ENCODE results near the gene LY86.

Gene LY86

DNA sequence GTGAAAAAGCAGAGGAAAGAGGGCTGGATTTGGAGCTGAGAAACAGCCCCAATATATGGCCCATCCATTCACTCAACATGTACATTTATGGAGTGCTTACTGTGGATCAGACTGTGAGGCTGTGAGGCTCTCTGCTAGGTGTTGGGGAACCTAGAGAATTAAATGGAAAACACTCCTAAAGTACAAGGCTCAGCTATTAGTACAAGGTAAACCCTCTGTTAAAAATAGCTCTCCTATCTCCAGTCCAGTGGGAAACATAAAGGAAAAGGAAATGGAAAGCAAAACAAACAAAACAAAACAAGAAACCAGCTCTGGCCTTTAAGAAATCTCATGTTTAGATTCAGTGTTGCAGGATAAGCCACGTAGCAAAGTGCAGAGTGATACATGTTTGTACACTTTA, 35.0 kb downstream of the LY86 start:
- no peak for DNase-seq (ENCODE audit: low read depth)

DNA sequence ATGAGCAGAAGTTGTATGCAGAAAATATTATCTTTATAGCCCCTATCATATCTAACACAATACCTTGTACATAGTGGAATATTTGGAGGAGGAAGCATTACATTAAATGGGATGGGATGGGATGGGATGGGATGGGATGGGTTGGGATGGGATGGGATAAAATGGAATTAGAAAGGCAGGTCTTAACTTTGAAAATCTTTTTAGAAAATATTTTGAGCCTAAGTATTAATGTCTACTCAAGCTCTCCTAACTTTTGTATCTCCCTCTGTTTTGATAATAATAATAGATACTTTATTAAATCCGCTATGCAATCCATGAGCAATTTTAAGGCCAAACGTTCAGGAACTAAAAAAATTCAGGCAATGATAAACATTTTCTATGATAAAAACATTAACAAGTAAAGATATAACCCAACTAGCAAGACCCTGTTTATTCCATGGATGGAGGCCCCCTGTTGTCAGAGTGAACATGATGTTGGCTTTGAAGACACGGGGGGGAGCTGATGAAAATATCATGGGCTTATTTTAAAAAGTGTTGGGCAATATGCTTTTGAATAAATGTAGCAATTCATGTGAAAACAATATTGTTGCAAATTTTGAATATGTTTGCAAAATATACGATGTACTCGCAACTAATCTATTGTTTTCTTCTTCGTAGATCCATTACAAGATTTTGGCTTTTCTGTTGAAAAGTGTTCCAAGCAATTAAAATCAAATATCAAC, 35.9 kb downstream of the LY86 start:
- DNase-seq (ENCODE audit: low read depth): no peak

DNA sequence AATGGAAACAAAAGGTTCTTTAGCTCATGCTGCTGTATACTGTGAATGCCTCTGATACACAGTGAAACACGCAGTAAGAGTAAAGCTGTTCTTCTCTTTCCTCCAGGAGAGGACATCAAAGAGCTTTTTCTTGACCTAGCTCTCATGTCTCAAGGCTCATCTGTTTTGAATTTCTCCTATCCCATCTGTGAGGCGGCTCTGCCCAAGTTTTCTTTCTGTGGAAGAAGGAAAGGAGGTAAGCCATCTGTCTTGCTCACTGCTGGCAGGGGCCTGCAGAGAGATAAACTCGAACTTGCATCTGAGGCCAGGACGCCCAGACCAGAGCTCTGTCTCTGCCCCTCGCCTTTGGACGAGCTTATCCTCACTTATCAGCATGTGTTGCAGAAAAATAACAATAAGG, 37.7 kb downstream of the LY86 start:
- no peak for DNase-seq (ENCODE audit: low read depth)

DNA sequence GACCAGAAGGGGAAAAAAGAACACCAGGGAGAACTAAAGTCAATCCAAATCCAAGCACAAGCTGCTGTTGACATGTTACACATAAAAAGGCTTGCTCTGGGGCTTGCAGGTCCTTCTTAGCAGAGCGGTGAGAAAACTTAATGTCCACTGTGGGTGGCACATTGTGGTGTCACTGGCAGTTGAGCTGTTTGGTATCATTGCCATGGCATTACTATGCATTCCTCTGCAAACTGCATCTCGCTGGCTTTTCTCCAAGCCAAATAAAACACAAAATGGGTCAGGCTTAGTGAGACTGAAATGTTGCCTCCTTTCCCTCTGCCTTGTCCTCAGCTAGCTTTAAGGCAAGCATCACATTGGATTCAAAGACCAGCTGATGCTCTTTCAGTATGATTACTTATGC, 40.9 kb downstream of the LY86 start:
- no peak for DNase-seq (ENCODE audit: low read depth)

DNA sequence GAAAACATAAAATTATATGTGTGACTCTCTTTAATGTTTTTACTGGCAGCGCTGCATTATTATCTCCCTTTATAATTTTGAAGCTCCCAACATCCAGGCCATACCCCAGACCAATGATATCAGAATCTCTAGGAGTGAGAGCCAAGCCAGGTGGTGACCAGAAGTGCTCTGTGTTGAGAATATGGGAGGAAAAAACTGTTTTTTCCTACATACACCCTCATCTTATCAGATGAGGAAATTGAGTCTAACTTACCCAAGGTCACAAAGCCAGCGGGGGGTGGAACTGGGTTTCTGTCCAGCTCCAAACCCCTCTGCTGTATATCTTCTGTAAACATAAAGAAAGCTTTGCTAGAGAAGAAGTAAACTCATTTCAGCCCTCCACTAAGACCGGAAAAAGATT, 42.5 kb downstream of the LY86 start:
- no peak for DNase-seq (ENCODE audit: low read depth)

DNA sequence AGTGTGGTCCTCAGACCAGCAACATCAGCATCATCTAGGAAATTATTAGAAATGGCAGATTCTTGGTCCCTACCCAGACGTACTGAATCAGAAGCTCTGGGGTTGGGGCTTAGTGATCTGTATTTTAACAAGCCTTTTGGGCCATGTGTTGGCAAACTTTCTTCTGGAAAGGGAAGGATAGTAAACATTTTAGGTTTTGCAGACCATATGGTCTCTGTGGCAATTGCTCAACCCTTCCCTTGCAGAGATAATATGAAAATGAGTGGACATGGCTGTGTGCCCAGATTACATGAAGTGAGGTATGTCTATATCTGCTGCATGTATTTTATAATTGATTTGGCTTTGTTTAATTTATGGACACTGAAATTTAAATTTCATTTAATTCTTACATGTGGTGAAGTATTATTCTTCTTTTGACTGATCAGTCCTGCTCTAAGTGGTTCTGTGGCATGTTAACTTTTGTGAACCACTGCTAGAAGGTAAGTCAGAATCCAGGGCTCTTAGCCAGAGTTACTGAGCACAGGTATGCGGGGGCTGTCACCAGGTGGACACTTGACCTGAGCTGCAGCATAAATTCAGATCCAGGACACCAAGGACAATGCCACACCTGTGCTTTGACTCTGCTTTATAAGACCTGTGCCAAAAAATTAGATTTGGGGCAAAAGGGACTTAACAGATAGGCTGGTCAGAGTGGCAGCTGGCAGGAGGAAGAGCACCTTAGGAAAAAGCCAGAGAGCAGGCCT, 43.2 kb downstream of the LY86 start:
- DNase-seq (ENCODE audit: low read depth): no peak

DNA sequence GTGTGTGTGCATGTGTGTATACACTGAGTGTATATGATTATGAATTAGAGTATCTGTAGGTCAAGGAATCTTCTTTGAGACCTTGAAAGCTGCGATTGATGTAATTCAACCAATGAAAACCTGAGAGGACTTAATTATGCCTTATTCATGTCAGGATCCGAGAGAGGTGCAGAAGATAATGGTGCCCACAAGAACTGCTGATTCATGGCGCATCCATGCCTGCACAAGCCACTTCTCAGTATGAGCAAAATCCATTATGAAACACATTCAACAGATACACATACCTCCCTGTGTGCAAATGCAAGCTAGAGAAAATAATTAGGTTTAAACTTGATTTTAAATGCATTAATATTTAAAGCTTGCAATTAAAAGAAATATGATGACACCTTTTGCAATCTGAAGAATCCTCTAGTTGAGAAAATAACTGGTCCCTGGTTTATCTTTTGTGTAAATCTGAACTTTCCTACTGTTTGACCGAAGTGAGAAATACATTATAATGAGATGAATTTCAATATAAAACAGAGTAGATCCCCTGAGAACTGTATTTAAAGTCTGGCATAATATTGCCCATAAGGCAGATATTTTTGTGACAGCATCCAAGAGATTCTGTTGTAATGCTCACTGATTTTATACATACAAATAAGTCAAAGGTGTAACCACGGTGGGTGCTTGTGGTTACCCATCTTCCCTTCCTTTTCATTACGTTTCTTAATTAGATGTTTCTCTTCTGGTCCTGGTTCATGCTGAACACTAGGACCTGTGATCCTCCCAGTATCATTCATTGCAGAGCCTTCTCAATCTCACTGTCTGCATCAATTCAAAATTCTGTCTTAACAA, 45.6 kb downstream of the LY86 start:
- DNase-seq (ENCODE audit: low read depth): no peak

DNA sequence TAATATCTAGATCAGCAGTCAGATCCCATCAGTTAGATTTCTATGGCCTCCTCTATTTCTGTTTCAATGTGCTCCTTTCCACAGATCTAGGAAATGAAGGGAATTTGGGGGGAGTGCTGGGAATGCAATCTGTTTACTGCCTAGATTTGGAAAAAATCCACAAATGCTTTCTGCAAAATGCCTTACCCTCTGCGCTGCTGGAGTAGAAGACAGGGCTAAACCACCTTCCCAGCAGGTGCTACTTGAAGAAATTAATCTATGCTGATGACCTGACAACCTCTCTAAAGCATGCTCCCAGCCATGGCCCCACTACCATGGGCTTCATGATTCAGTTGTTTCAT, 46.2 kb downstream of the LY86 start:
- no peak for DNase-seq (ENCODE audit: low read depth)

DNA sequence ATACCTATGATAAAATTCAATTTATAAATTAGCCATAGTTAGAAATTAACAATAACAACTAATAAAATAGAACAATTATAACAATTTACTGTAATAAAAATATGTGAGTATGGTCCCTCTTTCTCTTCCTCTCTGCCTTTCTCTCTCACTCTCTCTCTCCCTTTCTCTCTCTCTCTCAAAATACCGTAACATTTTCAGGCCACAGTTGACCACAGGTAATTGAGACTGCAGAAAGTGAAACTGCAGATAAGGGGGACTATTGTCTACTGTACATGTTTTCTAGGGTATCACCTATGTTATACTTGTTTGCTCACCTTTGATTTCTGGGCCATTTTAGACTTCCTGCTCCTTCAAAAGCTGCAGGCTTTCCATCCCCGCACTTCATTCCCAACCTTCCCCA, 46.8 kb downstream of the LY86 start:
- no peak for DNase-seq (ENCODE audit: low read depth)

DNA sequence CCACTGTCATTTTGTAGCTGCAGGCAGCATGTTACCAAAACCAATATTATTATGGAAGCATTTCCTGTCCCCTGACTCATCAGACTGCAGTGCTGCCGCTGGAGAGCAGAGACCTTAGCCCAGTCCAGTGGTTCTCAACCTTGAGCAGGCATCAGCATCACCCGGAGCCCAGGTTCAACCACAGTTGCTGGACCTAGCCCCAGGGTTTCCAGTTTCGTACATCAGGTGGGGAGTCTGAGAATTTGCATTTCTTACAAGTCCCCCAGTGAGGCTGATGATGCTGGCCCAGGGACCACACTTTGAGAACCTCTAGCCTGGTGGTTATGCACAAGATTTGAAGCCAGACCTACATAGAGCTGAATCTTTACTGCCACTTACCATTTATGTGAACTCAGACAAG, 47.3 kb downstream of the LY86 start:
- DNase-seq (ENCODE audit: low read depth): no peak

DNA sequence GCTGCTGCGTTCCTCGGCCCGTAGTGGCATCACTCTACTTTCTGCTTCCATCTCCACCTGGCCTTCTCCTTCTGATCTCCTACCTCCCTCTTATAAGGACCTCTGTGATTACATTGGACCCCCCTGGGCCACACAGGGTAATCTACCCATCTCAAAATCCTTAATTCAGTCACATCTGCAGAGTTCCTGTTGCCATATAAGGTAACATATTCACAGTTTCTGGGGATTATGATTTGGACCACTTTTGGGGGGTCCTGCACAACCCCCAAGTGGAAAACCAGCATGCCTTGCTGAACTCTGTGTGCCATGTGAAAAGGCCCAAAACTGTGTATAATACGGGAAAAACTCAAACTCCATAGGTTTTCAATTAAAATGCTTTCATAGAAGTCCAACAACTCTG, 51.1 kb downstream of the LY86 start:
- DNase-seq (ENCODE audit: low read depth): no peak

DNA sequence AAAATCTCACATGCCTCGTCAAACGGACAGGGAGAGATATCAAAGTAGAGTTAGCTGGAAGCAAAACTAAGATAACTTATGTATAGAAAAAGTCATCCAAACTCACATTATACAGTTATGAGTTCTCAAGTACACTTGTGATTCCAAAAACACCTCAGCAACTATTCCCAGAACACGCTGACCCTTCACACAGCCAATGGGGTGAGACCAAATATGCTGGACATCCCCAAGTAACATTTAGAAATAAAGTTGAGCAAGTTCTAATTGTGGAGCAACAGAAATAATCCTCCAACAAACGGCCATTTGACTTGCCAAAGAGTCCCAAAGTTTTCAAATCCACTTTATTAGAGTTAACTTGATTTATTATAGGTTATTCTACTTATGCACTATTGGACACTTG, 52.4 kb downstream of the LY86 start:
- no peak for DNase-seq (ENCODE audit: low read depth)

DNA sequence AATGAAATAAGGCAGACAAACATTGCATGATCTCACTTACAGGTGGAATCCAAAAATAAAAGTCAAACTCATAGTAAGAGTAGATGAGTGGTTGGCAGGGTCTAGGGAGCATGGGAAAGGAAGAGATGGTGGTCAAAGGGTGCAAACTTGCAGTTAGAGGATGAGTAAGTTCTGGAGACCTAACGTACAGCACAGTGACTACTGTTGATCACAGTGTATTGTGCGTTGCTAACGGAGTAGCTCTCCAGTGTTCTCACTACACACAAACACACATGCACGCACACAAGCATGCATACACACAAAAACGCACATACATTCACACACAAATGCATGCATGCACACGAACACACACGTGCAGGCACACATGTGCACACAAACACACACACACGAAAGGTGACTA, 54.9 kb downstream of the LY86 start:
- DNase-seq (ENCODE audit: low read depth): no peak

DNA sequence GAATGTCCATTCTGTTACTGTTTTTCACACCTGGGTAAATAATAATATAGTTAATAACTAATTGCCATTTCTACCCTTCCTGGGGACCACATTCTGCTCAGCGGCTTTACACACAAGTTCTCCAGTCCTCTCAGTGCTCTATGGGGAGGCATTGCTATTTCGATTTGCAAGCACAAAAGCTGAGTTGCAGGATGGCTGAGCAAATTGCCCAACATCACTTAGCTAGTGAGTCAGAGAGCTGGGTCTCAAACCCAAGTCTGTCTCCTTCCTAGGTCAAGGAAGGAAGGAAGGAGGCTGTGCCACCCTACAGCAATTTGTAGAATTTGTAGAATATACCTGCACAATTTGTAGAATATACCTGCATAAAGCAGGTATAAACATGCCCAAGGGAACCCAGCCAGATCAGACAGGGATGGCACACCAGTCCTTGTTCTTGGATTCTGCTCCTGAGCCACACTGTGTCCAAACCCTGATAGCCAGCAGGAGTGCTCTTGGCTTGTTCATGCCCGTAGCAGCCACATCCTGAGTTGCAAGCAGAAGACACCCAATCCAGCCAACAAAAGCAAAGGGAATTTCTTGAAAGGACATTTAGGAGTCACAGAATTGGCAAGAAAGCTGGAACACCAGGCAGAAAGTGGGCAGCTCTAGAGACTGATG, 56.9 kb downstream of the LY86 start:
- DNase-seq (ENCODE audit: low read depth): no peak

DNA sequence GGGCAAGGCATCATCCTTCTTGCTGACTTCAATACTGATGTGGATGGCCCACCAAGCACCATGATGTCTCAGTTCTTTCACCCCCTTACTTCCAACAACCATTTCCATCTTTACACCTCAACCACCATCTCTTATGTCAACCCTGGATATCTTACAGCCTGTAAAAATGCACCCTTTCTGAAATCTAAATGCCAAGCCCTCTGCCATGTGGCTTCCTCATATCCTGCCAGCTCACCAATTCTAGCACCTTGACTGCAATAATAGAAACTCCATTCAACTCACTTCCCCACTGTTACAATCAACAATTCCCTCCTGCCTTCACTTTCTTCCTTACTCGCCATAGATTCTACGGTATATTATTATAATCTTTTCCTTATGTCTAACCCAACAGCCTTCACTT, 57.9 kb downstream of the LY86 start:
- no peak for DNase-seq (ENCODE audit: low read depth)

DNA sequence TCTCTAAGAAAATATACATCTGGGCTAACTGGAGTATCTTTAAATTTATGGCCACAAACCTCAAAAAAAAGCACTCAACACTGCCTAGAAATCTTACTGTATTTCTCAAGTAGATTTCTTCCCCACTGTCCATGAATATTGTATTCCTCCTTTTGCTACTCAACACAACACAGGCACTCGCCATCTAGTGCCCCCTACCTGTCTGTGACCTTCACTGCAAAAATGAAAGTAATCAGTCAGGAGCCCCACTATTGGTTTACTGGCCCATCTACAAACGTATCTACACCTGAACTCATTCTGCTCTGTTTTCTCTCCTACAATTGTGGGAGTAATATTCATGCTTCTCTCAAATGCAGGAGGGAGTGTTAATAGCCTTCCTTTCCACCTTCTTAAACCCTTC, 58.3 kb downstream of the LY86 start:
- DNase-seq (ENCODE audit: low read depth): no peak

DNA sequence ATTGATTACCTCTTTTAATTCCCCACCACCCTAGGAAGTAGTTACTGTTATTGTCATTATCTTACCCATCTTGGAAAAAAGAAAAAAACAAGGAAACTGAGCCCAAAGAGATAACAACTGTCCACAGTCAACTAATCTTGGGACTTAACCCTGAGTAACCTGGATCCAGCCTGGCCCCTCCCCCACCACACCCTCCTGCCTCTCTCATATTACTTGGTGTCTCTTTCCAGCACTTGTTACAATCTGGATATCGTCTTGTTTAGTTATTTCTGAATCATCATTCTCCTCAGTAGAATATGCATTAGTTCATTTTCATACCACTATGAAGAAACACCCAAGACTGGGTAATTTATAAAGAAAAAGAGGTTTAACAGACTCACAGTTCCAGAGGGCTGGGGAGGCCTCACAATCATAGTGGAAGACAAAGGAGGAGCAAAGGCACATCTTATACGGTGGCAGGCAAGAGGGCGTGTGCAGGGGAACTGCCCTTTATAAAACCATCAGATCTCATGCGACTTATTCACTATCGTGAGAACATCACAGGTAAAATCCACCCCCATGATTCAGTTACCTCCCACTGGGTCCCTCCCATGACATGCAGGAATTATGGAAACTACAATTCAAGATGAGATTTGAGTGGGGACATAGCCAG, 60.3 kb downstream of the LY86 start:
- DNase-seq (ENCODE audit: low read depth): no peak

DNA sequence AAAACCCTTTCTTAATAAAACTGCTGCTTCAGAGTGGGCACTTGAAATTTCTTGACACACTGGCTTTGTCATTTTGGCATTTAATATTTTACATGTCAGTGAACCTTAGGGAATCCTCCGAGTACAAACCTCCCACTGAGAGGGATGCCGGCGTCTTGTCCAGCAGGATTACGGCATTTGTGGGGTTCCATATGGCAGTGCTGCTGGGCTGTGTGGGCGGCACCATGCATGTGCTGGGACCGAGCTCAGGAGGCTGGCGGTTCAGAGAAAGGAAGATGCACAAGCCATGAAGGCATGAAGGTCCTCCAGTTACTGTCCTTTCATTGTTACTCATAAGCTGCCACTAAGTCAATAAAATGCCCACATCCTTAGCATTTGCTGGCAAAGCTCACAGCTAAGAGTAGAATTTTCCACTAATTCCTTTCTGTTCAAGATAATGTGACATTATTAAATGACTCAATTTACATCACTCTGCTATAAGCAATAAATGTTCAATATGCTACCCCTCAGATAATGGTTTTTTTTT, 61.4 kb downstream of the LY86 start:
- no peak for DNase-seq (ENCODE audit: low read depth)

DNA sequence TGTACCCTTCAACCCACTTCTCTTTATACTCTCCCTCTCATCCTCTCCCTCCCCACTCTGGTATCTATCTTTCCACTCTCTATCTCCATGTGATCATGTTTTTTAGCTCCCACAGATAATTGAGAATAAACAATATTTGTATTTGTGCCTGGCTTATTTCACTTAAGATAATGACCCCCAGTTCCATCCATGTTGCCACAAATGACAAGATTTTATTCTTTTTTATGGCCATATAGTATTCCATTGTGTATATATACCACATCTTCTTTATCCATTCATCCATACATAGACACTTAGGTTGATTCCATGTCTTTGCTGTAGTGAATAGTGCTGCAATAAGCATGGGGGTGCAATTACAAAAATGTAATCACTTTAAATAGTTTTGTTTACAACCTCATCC, 62.3 kb downstream of the LY86 start:
- DNase-seq (ENCODE audit: low read depth): no peak

DNA sequence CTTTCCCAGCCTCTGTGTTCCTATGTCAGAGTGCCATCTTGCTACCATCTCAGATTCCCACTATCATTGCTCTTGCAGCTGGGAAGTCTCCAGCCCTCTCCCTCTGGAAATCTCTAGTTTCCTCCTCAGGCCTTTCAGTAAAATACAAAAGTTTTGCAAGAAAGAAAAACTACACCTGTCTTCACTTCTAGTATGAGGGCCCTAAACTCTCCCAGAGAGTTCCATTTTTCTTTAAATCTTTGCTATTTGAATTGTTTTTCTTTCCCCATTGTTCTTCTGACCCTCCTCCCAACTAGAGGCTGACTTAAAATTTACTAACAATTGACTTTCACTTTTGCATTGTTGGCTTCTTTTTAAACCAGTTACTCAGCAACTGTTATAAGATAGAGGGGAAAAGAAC, 62.8 kb downstream of the LY86 start:
- no peak for DNase-seq (ENCODE audit: low read depth)

DNA sequence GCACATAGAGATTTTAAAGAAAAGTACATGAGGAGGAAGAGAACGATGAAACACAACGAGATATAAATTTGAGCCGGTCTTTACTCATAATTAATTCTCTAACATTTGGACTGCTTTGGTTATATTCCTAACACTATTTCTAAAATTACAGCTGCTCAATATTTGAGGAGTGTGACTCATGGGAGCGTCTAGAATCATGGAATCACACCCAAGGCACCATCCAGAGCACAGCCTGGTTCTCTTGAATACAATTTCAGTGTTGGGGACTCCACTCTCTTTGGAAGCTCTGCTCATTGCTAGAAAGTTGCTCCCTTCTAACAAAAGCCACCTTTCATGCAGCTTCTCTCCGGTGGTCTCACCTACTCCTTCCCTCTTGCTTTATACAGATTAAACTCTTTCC, 64.4 kb downstream of the LY86 start:
- no peak for DNase-seq (ENCODE audit: low read depth)
